ENCODE results near the gene SPRN.

DNA sequence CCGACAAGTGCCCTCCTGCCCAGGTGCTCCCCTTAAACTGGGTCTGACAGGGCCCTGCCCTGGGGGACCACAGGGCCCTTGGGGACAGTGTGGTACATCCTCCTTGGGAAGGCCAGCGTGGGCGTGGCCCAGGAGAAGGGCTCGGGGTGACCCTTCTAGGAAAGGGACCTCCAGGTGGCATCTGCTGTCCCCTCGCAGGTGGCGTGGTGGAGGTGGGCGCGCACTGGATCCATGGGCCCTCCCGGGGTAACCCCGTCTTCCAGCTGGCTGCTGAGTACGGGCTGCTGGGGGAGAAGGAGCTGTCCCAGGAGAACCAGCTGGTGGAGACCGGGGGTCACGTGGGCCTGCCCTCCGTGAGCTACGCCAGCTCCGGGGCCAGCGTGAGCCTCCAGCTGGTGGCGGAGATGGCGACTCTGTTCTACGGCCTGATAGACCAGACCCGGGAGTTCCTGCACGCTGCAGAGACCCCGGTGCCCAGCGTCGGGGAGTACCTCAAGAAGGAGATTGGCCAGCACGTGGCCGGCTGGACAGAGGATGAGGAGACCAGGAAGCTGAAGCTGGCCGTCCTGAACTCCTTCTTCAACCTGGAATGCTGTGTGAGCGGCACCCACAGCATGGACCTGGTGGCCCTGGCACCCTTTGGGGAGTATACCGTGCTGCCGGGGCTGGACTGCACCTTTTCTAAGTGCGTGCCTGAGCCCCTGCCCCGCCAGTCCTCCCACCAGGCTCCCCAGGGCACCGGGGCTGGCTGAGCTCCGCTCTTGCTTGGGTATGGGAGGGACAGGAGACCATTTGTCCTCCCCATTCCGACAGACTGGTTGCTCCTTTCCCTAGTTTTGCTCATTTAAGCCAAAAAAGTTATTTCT is 44.4 kb downstream of the SPRN start:
- no peak for TF ChIP-seq GABPA (IDR thresholded peaks at IDR 0.05; ENCODE audit: low read depth)
- TF ChIP-seq, protein P1, sequence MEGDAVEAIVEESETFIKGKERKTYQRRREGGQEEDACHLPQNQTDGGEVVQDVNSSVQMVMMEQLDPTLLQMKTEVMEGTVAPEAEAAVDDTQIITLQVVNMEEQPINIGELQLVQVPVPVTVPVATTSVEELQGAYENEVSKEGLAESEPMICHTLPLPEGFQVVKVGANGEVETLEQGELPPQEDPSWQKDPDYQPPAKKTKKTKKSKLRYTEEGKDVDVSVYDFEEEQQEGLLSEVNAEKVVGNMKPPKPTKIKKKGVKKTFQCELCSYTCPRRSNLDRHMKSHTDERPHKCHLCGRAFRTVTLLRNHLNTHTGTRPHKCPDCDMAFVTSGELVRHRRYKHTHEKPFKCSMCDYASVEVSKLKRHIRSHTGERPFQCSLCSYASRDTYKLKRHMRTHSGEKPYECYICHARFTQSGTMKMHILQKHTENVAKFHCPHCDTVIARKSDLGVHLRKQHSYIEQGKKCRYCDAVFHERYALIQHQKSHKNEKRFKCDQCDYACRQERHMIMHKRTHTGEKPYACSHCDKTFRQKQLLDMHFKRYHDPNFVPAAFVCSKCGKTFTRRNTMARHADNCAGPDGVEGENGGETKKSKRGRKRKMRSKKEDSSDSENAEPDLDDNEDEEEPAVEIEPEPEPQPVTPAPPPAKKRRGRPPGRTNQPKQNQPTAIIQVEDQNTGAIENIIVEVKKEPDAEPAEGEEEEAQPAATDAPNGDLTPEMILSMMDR (IDR thresholded peaks at IDR 0.05; ENCODE audit: insufficient read depth, low read length) = no peak
